Activated CD4-positive, alpha-beta T cell treated with anti-CD3 and anti-CD28 coated beads for 36 hours (primary cell): ENCODE results near the gene TMEM61. TPM values are rescaled to one million over a fixed set of nuclear protein-coding genes. Genes with fewer than 3 reads are reported as not detected.
"Not testable (repeated sequence)": the region's sequence is repeated elsewhere in the genome, so short reads cannot be mapped to it uniquely, and the experiment has no call there.

Experiments used
- ATAC-seq: fragments of 200-7000 bp; cut with Tn5 transposase; one replicate; pipeline ENCODE4 v1.10.0; 2021; ENCODE audit warnings: mild to moderate bottlenecking, moderate library complexity
- CTCF ChIA-PET: fragments of 350-600 bp; sonication (Branson Sonifier 250); formaldehyde crosslinking; loops from one replicate; lab custom pipeline; 2021; ENCODE audit warnings: antibody characterized with exemption; lab: Charles Lee
- POLR2A ChIA-PET: fragments of 350-600 bp; sonication (Branson Sonifier 250); formaldehyde crosslinking; loops from one replicate; lab custom pipeline; 2021; ENCODE audit warnings: antibody characterized with exemption, inconsistent platforms; lab: Charles Lee
- DNase-seq: peaks from one replicate; pipeline ENCODE4 v3.0.0-alpha.2; 2020
- H3K27ac Mint-ChIP-seq: one replicate; pipeline ENCODE4 v1.8.0; 2021; ENCODE audit warnings: mixed read lengths
- H3K27me3 Mint-ChIP-seq: one replicate; pipeline ENCODE4 v1.8.0; 2021; ENCODE audit warnings: mixed read lengths
- H3K36me3 Mint-ChIP-seq: one replicate; pipeline ENCODE4 v1.8.0; 2021; ENCODE audit warnings: low read depth, mixed read lengths
- H3K4me1 Mint-ChIP-seq: one replicate; pipeline ENCODE4 v1.8.0; 2021; ENCODE audit warnings: mixed read lengths
- H3K4me3 Mint-ChIP-seq: one replicate; pipeline ENCODE4 v1.8.0; 2021; ENCODE audit warnings: mild to moderate bottlenecking, moderate library complexity, mixed read lengths
- H3K9me3 Mint-ChIP-seq: one replicate; pipeline ENCODE4 v1.8.0; 2021; ENCODE audit warnings: low read depth, mixed read lengths
- intact Hi-C, 2 experiments: fragments of 100-400 bp; cut with DNase I in 1 of 2; cut with micrococcal nuclease in 1 of 2; formaldehyde crosslinking; loops; one replicate each; pipeline versions ENCODE4 v1.14.2 to v1.15.1; 2022 to 2024; cut with DNase I, micrococcal nuclease
- total RNA-seq, 2 experiments: library from RNA; stranded (reverse); gene quantifications; one replicate each; pipeline ENCODE4 v1.2.3, GENCODE V29; 2021

Gene TMEM61
- total RNA-seq, 2 experiments from 2014 or later: not detected

- CTCF ChIA-PET, ATAC-seq, DNase-seq, H3K4me3 Mint-ChIP-seq, H3K27me3 Mint-ChIP-seq, intact Hi-C loops, H3K27ac Mint-ChIP-seq, H3K4me1 Mint-ChIP-seq, H3K9me3 Mint-ChIP-seq, POLR2A ChIA-PET, H3K36me3 Mint-ChIP-seq: not testable (repeated sequence)
Measured at GRCh38 chr1:55024163-55024562, 43.7 kb downstream of the TMEM61 start.

GRCh38 chr1:55026682-55027081, 46.3 kb downstream of the TMEM61 start:
- DNase-seq, H3K9me3 Mint-ChIP-seq, intact Hi-C loops, H3K4me1 Mint-ChIP-seq, H3K4me3 Mint-ChIP-seq, H3K27ac Mint-ChIP-seq, CTCF ChIA-PET, H3K36me3 Mint-ChIP-seq, POLR2A ChIA-PET, H3K27me3 Mint-ChIP-seq, ATAC-seq: not testable (repeated sequence)

GRCh38 chr1:55031098-55031497, 50.7 kb downstream of the TMEM61 start:
- ATAC-seq, H3K27ac Mint-ChIP-seq, H3K4me1 Mint-ChIP-seq, H3K36me3 Mint-ChIP-seq, H3K4me3 Mint-ChIP-seq, DNase-seq, intact Hi-C loops, POLR2A ChIA-PET, H3K9me3 Mint-ChIP-seq: not testable (repeated sequence)
- CTCF ChIA-PET: interaction anchor here (0.6 kb wide), 1 partner anchor 80 kb away, joined by 3 read pairs; no protein-coding TSS in a partner anchor
- peaks cover 15% of the 10 kb centered on the region for H3K27me3 Mint-ChIP-seq

GRCh38 chr1:55033265-55033614, 52.8 kb downstream of the TMEM61 start:
- Mint-ChIP-seq H3K27me3 (peaks cover 32% of the 10 kb centered on the region), H3K36me3 (no peaks in the 10 kb centered on the region), H3K4me1 (no peaks in the 10 kb centered on the region), H3K9me3 (no peaks in the 10 kb centered on the region), H3K27ac (no peak overlapping the region), H3K4me3 (no peak overlapping the region)
- ATAC-seq (no peak), DNase-seq (no peak)
- ChIA-PET POLR2A (no interaction called here), CTCF (interaction anchor here (0.7 kb wide), 1 partner anchor 688 kb away, joined by 3 read pairs; no protein-coding TSS in a partner anchor)
- intact Hi-C loops: no loop called here

- no peaks in the 10 kb centered on the region for H3K36me3 Mint-ChIP-seq
- ATAC-seq: no peak
- H3K9me3 Mint-ChIP-seq: no peaks in the 10 kb centered on the region
- H3K27ac Mint-ChIP-seq: no peak overlapping the region
- H3K4me1 Mint-ChIP-seq: no peaks in the 10 kb centered on the region
- H3K27me3 Mint-ChIP-seq: peaks cover 44% of the 10 kb centered on the region
- ChIA-PET CTCF (interaction anchor here (0.7 to 1.7 kb wide), 4 partner anchors 10 to 345 kb away, joined by 4 to 8 read pairs (median 4); no protein-coding TSS in a partner anchor), POLR2A (no interaction called here)
- H3K4me3 Mint-ChIP-seq: no peak overlapping the region
- DNase-seq: no peak
- intact Hi-C loops: no loop called here
Measured at GRCh38 chr1:55034476-55035133, 54.2 kb downstream of the TMEM61 start.

- H3K4me1 Mint-ChIP-seq: no peaks in the 10 kb centered on the region
- ChIA-PET CTCF (interaction anchor here (1.0 to 1.7 kb wide), 2 partner anchors 14 to 17 kb away, joined by 3 to 5 read pairs; no protein-coding TSS in a partner anchor), POLR2A (no interaction called here)
- H3K27ac Mint-ChIP-seq: no peak overlapping the region
- no peaks in the 10 kb centered on the region for H3K36me3 Mint-ChIP-seq
- no peak for DNase-seq
- H3K4me3 Mint-ChIP-seq: no peak overlapping the region
- intact Hi-C loops: no loop called here
- ATAC-seq: no peak
- no peaks in the 10 kb centered on the region for H3K9me3 Mint-ChIP-seq
- H3K27me3 Mint-ChIP-seq: peaks cover 49% of the 10 kb centered on the region
Measured at GRCh38 chr1:55035904-55036303, 55.5 kb downstream of the TMEM61 start.

- Mint-ChIP-seq H3K4me1 (no peaks in the 10 kb centered on the region), H3K27me3 (peaks cover 54% of the 10 kb centered on the region), H3K4me3 (no peak overlapping the region), H3K27ac (no peak overlapping the region), H3K36me3 (no peaks in the 10 kb centered on the region), H3K9me3 (no peaks in the 10 kb centered on the region)
- intact Hi-C loops: no loop called here
- CTCF ChIA-PET: no interaction called here
- POLR2A ChIA-PET: interaction anchor here (0.5 kb wide), 1 partner anchor 448 kb away, joined by 7 read pairs; no protein-coding TSS in a partner anchor
- DNase-seq (no peak), ATAC-seq (no peak)
Measured at GRCh38 chr1:55037733-55038551, 57.5 kb downstream of the TMEM61 start.

- Mint-ChIP-seq H3K27ac (no peak overlapping the region), H3K4me3 (no peak overlapping the region), H3K9me3 (no peaks in the 10 kb centered on the region), H3K4me1 (no peaks in the 10 kb centered on the region), H3K36me3 (no peaks in the 10 kb centered on the region), H3K27me3 (peaks cover 52% of the 10 kb centered on the region)
- CTCF ChIA-PET: no interaction called here
- intact Hi-C loops: no loop called here
- ATAC-seq (no peak), DNase-seq (no peak)
- POLR2A ChIA-PET: no interaction called here
Measured at GRCh38 chr1:55038552-55038838, 58.1 kb downstream of the TMEM61 start.

GRCh38 chr1:55038974-55039341, 58.5 kb downstream of the TMEM61 start:
- Mint-ChIP-seq H3K9me3 (no peaks in the 10 kb centered on the region), H3K27ac (no peak overlapping the region), H3K27me3 (peaks cover 54% of the 10 kb centered on the region), H3K36me3 (no peaks in the 10 kb centered on the region), H3K4me1 (no peaks in the 10 kb centered on the region), H3K4me3 (no peak overlapping the region)
- CTCF ChIA-PET: no interaction called here
- POLR2A ChIA-PET: no interaction called here
- intact Hi-C loops: no loop called here
- no peak for ATAC-seq
- no peak for DNase-seq

- H3K27ac Mint-ChIP-seq: no peak within 1 kb of the TSS
- no peak within 1 kb of the TSS for H3K4me3 Mint-ChIP-seq
- intact Hi-C loops: no loop called here
- no peaks in the 10 kb centered on the region for H3K9me3 Mint-ChIP-seq
- no peaks in the 10 kb centered on the region for H3K4me1 Mint-ChIP-seq
- POLR2A ChIA-PET: no interaction called here
- CTCF ChIA-PET: no interaction called here
- DNase-seq: no peak
- peak; percentile 36 for ATAC-seq
- H3K36me3 Mint-ChIP-seq: no peaks in the 10 kb centered on the region
- H3K27me3 Mint-ChIP-seq: peaks cover 54% of the 10 kb centered on the region
Measured at GRCh38 chr1:55039342-55040082, 59.1 kb downstream of the TMEM61 start, which contains the start of gene PCSK9. Gene PCSK9 (plus strand): TSS chr1:55039548. CDS start chr1:55039838, 290 bp downstream.

- intact Hi-C loops: no loop called here
- ATAC-seq: no peak
- no peaks in the 10 kb centered on the region for H3K4me1 Mint-ChIP-seq
- CTCF ChIA-PET: interaction anchor here (0.5 to 0.6 kb wide), 2 partner anchors 100 to 1002 kb away, joined by 3 read pairs; no protein-coding TSS in a partner anchor
- H3K4me3 Mint-ChIP-seq: no peak overlapping the region
- no peaks in the 10 kb centered on the region for H3K9me3 Mint-ChIP-seq
- H3K36me3 Mint-ChIP-seq: no peaks in the 10 kb centered on the region
- peaks cover 51% of the 10 kb centered on the region for H3K27me3 Mint-ChIP-seq
- POLR2A ChIA-PET: no interaction called here
- DNase-seq: no peak
- H3K27ac Mint-ChIP-seq: no peak overlapping the region
Measured at GRCh38 chr1:55040083-55040932, 59.9 kb downstream of the TMEM61 start.
